Endothelial cell (in vitro differentiated cells): ENCODE data around the gene DOCK11. TPM values are rescaled to one million over a fixed set of nuclear protein-coding genes. Genes with fewer than 3 reads are reported as not detected.

Experiments used
- DNase-seq: peaks from one replicate; pipeline ENCODE4 v3.0.0; 2021; ENCODE audit warnings: low spot score
- H3K27ac Mint-ChIP-seq: one replicate; pipeline ENCODE4 v1.8.0; 2021; ENCODE audit warnings: mixed read lengths, inconsistent platforms; ENCODE audit not compliant: unreplicated experiment
- H3K27me3 Mint-ChIP-seq: one replicate; pipeline ENCODE4 v1.8.0; 2021; ENCODE audit warnings: mild to moderate bottlenecking, moderate library complexity, mixed read lengths, inconsistent platforms; ENCODE audit not compliant: unreplicated experiment
- H3K36me3 Mint-ChIP-seq: one replicate; pipeline ENCODE4 v1.8.0; 2021; ENCODE audit warnings: mild to moderate bottlenecking, low read depth, mixed read lengths, inconsistent platforms; ENCODE audit not compliant: unreplicated experiment
- H3K4me1 Mint-ChIP-seq: one replicate; pipeline ENCODE4 v1.8.0; 2021; ENCODE audit warnings: mild to moderate bottlenecking, mixed read lengths, inconsistent platforms; ENCODE audit not compliant: unreplicated experiment
- H3K4me3 Mint-ChIP-seq: one replicate; pipeline ENCODE4 v1.8.0; 2021; ENCODE audit warnings: mild to moderate bottlenecking, mixed read lengths, inconsistent platforms; ENCODE audit not compliant: unreplicated experiment
- H3K9me3 Mint-ChIP-seq: one replicate; pipeline ENCODE4 v1.8.0; 2021; ENCODE audit warnings: mixed read lengths, inconsistent platforms; ENCODE audit not compliant: unreplicated experiment
- CTCF ChIP-seq: fragments of 200-600 bp; sonication (generic); IDR thresholded peaks from one replicate; pipeline ENCODE4 v1.5.0; 2021; ENCODE audit warnings: antibody characterized with exemption; ENCODE audit not compliant: unreplicated experiment
- total RNA-seq: library from RNA; stranded (reverse); fragmentation: NEBNext Ultra II Directional; extraction: Animal tissue kit (Norgen Biotek cat#: 25700); gene quantifications from one replicate; pipeline ENCODE4 v1.2.1, GENCODE V29; 2021; ENCODE audit not compliant: unreplicated experiment

The DOCK11 gene
- total RNA-seq, 1 donor from 2014 or later = 10.9 TPM

- TF ChIP-seq CTCF = no peak
- no peaks in the 10 kb centered on the region for H3K4me1 Mint-ChIP-seq
- H3K4me3 Mint-ChIP-seq = no peak overlapping the region
- no peaks in the 10 kb centered on the region for H3K27me3 Mint-ChIP-seq
- DNase-seq = no peak
- H3K9me3 Mint-ChIP-seq = no peaks in the 10 kb centered on the region
- H3K27ac Mint-ChIP-seq = no peak overlapping the region
- no peaks in the 10 kb centered on the region for H3K36me3 Mint-ChIP-seq
Observed at GRCh38 chrX:118631586-118631985, 136.0 kb downstream of the DOCK11 start.

- no peak overlapping the region for H3K27ac Mint-ChIP-seq
- no peaks in the 10 kb centered on the region for H3K27me3 Mint-ChIP-seq
- H3K4me3 Mint-ChIP-seq = no peak overlapping the region
- no peaks in the 10 kb centered on the region for H3K9me3 Mint-ChIP-seq
- TF ChIP-seq CTCF = no peak
- H3K36me3 Mint-ChIP-seq = no peaks in the 10 kb centered on the region
- no peak for DNase-seq
- H3K4me1 Mint-ChIP-seq = no peaks in the 10 kb centered on the region
Observed at GRCh38 chrX:118632862-118633261, 137.2 kb downstream of the DOCK11 start.

GRCh38 chrX:118633530-118633929 is 137.9 kb downstream of the DOCK11 start:
- Mint-ChIP-seq H3K27me3 (no peaks in the 10 kb centered on the region), H3K4me1 (no peaks in the 10 kb centered on the region), H3K9me3 (no peaks in the 10 kb centered on the region), H3K4me3 (no peak overlapping the region), H3K36me3 (no peaks in the 10 kb centered on the region), H3K27ac (no peak overlapping the region)
- DNase-seq = no peak
- no peak for TF ChIP-seq CTCF

- H3K9me3 Mint-ChIP-seq = no peaks in the 10 kb centered on the region
- TF ChIP-seq CTCF = no peak
- no peak overlapping the region for H3K27ac Mint-ChIP-seq
- no peak overlapping the region for H3K4me3 Mint-ChIP-seq
- H3K36me3 Mint-ChIP-seq = no peaks in the 10 kb centered on the region
- no peaks in the 10 kb centered on the region for H3K27me3 Mint-ChIP-seq
- H3K4me1 Mint-ChIP-seq = no peaks in the 10 kb centered on the region
- no peak for DNase-seq
Observed at GRCh38 chrX:118634336-118634735, 138.7 kb downstream of the DOCK11 start.

GRCh38 chrX:118637997-118638396 is 142.4 kb downstream of the DOCK11 start:
- no peak for DNase-seq
- H3K27ac Mint-ChIP-seq = no peak overlapping the region
- no peak overlapping the region for H3K4me3 Mint-ChIP-seq
- H3K36me3 Mint-ChIP-seq = no peaks in the 10 kb centered on the region
- no peaks in the 10 kb centered on the region for H3K27me3 Mint-ChIP-seq
- TF ChIP-seq CTCF = no peak
- no peaks in the 10 kb centered on the region for H3K4me1 Mint-ChIP-seq
- no peaks in the 10 kb centered on the region for H3K9me3 Mint-ChIP-seq
